A204.1 (cell line): ENCODE measurements around the gene SETD2.

ENCODE experiments used
- FAIRE-seq: peaks from 2 replicates; lab custom pipeline; 2012; peaks lifted over from hg19 to GRCh38; lab: Jason Lieb, UNC

Gene SETD2

GRCh38 chr3:46984591-46985459 is 179.1 kb downstream of the SETD2 start:
- no peak for FAIRE-seq

- FAIRE-seq: no peak
Measured at GRCh38 chr3:46982546-46982945, 181.4 kb downstream of the SETD2 start.

GRCh38 chr3:46981932-46982471 is 181.9 kb downstream of the SETD2 start:
- no peak for FAIRE-seq

GRCh38 chr3:46979958-46980497 is 183.9 kb downstream of the SETD2 start:
- FAIRE-seq: no peak

- FAIRE-seq: peak; percentile 48
Measured at GRCh38 chr3:46978985-46979944, 184.6 kb downstream of the SETD2 start, which contains the start of gene NBEAL2. NBEAL2 (plus strand) TSS chr3:46979666; CDS start chr3:46979862, 196 bp downstream.

- no peak for FAIRE-seq
Measured at GRCh38 chr3:46978381-46978780, 185.5 kb downstream of the SETD2 start.

- no peak for FAIRE-seq
Measured at GRCh38 chr3:46977811-46978195, 186.1 kb downstream of the SETD2 start.

DNA sequence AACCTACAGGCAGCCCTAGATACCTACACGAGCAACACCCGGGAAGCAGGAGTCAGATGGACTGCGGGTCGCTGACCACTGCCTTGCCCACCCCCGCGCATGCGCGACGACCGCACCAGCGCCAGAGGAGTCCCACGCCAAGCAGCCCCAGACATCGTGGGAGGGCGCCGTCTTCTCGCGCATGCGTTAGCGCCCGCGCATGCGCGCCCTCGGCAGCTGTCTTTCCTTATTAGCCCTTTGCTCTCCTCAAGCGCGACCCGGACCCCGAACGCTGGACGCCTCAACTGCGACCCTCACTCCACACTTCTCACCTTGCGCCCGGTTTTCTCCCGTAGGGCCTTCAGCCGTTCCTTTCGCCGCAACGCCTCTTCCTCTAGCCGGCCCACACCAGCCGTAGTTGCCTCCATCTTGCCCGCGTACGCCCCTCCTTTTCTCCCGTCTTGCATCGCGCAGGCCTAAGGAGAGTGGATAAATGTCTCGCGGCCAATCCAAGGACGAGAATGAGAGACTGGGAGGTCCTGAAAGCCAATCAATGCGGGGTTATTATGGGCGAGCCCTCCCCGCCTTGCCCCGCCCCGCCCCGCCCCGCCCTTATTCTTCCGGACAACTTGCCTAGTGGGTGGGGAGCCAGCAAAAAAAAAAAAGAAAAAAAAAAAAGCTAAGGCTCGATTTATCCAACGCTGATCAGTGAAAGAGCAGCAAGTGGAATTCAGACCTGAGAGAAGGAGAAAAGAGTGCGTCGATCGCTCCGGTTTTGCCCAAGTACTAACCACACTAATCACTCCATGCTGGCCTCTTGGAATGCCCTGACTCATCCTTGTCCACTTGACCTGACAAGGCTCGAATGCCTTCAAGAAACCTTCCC is 187.4 kb downstream of the SETD2 start, which contains the start of gene CCDC12:
CCDC12 (minus strand) TSS at position 420 of the 865 bp plus-strand sequence; CDS start at position 407, 13 bp downstream.
- peak; percentile 67 for FAIRE-seq

- no peak for FAIRE-seq
Measured at GRCh38 chr3:46974421-46975171, 189.3 kb downstream of the SETD2 start.

- no peak for FAIRE-seq
Measured at GRCh38 chr3:46972396-46972795, 191.5 kb downstream of the SETD2 start.

DNA sequence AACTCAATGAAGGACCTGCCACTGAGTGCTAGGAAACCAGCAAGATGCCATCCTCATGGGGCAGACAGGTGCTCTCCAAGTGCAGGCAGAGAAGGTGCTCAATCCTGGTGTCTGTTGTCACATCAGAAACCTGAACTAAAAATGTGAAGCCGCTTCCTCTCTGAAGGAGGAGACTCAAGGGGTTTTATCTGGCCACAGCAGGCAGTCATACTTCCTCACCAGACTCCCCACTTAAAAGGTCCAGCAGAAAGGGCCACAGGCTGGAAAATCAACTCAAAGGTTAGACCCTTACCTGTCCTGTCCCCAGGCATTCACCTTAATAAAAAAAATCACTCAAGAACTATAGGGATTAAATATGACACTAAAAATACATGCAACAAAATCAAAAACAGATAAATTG is 192.2 kb downstream of the SETD2 start:
- FAIRE-seq: no peak

- FAIRE-seq: no peak
Measured at GRCh38 chr3:46971151-46971550, 192.8 kb downstream of the SETD2 start.

- FAIRE-seq: no peak
Measured at GRCh38 chr3:46970391-46971091, 193.4 kb downstream of the SETD2 start.

- no peak for FAIRE-seq
Measured at GRCh38 chr3:46968783-46969428, 195.0 kb downstream of the SETD2 start.

GRCh38 chr3:46966811-46967210 is 197.1 kb downstream of the SETD2 start:
- FAIRE-seq: no peak
